ENCODE measurements around the gene EPB41.
"Not testable (repeated sequence)": the region's sequence is repeated elsewhere in the genome, so short reads cannot be mapped to it uniquely, and the experiment has no call there.

EPB41 gene

GRCh38 chr1:29114654-29115053, 200.3 kb downstream of the EPB41 start:
- no peak for ATAC-seq

DNA sequence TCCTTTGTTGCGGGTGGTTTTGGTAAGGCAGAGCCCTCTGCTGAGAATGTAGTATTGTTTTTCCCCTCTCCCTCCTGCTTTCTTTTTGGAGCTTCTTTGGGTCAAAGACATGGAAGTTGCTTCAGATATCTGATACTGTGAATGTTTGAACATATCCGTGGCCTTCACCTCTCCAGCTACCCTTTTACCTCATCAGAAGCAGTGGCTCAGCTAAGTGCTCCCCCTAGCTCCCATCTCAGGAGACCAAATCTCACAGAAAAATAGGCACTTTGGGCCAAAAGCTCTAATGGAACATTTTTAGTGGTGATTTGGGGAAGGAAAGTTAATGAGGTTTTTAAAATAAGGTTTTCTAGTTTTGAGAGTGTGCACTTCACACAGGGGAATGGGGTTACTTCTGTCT, 203.0 kb downstream of the EPB41 start:
- no peak for ATAC-seq

DNA sequence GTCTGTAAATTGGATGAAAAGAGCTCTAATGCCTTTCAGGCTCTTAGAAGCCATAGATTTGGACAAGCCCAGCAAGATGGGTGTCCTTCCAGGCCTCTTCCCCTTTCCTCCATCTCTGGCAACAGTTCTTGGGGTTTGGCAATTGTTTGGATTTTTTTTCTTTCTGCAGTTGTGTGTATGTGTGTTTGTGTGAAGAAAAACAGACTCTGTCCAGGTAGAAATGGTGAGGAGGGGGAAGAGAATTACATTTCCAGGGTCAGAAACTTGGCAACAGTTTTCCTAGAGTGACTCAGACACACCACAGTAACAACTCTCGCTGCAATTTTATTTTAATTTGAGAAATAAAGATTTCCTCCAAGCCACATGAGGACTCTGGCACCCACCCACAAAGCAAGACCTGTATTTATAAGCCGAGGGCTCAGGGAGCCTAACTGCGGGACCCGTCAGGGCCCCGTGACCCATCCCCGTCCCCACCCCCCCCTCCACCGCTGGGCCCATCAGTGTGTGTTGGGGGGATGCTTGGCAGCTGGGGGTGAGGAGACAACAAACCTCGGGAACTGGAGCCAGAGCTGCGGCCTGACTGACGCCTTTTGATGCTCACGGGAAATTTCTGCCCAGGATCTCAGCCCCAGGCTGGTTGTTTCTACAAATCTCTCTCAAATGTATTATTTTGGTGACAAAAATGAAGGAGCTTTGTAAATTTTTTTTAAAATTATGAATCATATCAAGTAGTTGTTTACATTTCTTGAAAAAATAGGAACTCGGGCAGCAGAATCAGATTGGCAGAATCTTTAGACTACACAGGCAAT, 205.0 kb downstream of the EPB41 start:
- no peak for ATAC-seq

- ATAC-seq: no peak
Measured at GRCh38 chr1:29120367-29120766, 206.0 kb downstream of the EPB41 start.

DNA sequence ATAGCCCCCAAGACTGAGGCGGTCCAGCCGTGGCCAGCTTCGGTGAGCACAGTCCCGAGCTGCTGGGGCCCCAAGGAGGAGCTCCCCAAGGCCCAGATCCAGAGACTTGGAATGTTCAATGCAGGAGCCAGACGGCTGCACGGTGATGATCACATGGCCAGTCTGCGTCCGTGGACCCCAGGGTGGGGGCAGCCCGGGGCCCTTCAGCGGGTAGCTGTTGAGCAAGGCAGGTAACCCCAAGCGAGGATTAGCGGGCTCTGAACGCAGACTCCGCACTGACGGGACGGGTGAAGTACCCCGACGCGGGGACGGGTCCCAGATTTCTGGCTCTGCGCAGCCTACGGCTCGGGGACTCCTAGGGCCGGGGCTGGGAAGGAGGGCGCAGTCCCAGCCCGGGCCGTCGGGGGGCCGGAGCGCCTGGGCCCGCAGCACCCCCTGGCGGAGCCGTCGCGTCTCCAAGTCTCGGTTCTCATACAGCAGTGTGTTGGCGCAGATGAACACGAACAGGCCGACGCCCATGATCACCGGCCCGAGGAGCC, 206.6 kb downstream of the EPB41 start:
- ATAC-seq: peak; percentile 77 to 84

GRCh38 chr1:29121516-29121935, 207.2 kb downstream of the EPB41 start:
- peak; percentile 5 to 8 for ATAC-seq

GRCh38 chr1:29121936-29122681, 207.7 kb downstream of the EPB41 start:
- ATAC-seq: no peak

- ATAC-seq: no peak
Measured at GRCh38 chr1:29122682-29123052, 208.3 kb downstream of the EPB41 start.

DNA sequence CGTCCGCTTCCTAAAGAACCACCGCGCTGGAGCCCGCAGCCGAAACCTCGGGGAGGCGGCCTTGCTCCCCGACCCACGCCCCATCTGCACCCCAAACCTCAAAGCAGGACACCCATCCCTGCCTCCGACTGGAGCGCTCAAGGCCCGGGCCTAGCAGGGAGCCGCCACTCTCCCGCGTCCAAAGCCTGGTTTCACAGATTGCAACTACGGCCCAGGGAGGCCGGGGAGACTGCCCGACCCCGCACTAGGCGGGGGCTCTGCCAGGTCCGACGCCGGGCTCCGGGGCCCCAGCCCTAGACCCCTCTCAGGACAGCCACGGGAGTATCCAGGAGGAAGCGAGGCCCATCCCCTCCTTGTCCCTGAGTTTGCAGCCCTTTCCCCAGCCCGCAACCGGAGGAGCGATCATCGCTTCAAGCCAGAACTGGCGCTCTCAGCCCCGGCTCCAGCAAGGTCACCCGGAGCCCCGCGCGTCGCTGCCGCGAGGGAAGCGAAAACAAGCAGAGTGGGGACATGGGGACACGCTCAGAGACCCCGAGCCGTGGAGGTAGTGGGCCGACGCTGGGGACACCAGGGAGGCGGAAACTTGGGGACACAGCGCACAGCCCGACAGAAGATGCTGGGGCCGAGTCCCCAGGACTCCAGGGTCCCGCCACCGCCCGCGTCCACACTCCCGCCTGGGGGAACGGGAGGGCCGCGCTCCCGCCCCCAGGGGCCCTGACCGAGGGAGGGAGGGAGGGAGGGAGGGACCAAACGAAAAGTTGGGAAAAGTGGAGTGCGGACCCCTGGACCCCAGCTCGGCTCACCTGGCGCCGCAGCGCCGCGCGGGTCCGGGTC, 208.9 kb downstream of the EPB41 start:
- no peak for ATAC-seq

GRCh38 chr1:29123887-29124365, 209.6 kb downstream of the EPB41 start, which contains the start of gene TMEM200B:
Gene TMEM200B, minus strand, starts transcription at chr1:29123903. Its CDS starts 2,075 bp downstream, at chr1:29121828.
- ATAC-seq: peak in 1 of 2 donors; percentile 8

DNA sequence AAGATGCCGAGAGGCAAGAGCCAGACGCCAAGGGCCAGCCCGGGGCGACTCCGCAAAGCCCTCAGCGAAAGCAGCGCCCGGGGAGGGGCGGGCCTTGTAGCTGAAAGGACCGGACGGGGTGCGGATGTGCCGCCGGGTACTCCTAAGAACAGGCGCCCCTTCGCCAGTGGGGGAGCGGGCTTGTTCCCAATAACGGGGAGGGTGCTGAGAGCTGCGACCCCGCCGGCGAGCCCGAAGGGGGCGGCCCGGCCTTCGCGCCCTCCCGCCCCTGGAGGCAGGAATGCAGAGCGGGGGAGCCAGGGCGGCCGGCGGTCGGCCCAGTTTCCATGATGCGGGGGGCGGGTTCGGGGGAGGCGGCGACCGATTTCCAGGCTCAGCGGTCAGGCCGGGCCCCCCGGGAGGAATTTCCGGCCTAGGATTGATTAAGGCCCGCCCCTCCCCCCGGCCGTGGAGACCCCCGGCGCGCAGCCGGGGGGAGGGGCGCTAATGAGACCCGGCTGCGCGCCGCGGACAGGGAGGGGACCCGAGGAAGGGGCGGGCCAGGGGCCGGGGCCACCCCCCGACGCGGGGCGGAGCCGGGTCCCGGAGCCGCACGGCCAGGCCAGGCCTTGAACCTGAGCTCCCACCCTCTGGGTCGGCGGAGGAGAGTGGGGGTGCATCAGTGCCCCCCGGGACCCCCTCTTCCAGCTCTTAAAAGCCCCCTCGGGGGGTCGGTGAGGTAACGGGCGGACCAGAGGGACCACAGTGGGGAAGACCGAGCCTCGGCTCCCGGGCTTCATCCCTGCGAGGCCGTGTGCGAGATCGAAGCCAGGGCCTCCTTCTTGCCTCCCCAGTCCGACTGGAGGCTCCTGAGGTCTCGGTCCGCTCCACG, 210.2 kb downstream of the EPB41 start:
- ATAC-seq: peak; percentile 46 to 49

- ATAC-seq: no peak
Measured at GRCh38 chr1:29125237-29125641, 210.9 kb downstream of the EPB41 start.

- ATAC-seq: no peak
Measured at GRCh38 chr1:29125788-29126187, 211.4 kb downstream of the EPB41 start.

- no peak for ATAC-seq
Measured at GRCh38 chr1:29126198-29126597, 211.8 kb downstream of the EPB41 start.

DNA sequence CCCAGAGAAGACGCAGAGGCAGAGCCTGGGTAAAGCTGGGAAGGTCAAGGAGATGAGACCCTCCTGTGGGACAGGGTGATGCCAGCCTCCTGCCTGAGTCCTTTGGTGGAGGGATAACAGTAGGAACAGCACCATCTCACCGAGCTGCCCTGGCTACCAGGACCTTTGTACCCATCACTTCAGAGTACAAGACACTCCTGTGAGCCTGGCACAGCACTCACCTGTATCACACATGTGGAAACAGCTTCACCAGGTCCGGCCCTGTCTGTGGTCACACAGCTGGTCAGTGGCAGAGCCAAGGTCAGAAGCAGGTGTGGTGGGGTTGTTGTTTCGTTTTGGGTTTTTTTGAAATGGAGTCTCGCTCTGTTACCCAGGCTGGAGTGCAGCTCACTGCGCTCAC, 214.4 kb downstream of the EPB41 start:
- ATAC-seq: no peak

DNA sequence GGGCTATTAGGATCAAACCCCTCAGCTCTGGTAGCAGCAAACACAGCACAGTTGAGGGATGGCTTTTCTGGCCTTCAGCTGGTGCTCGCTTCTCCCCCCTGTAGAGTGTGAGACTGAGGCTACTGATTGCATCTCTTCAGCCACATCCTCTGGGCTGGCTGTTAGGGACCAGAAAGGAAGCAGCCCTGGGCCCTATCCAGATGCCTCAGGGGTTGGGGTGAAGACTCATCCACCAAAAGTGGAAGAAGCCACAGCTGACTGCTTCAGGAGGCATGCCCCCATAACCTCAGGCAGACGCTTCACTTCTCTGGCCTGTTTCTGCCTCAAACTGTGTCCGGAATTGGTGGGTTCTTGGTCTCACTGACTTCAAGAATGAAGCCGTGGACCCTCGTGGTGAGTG, 215.5 kb downstream of the EPB41 start:
- no peak for ATAC-seq

DNA sequence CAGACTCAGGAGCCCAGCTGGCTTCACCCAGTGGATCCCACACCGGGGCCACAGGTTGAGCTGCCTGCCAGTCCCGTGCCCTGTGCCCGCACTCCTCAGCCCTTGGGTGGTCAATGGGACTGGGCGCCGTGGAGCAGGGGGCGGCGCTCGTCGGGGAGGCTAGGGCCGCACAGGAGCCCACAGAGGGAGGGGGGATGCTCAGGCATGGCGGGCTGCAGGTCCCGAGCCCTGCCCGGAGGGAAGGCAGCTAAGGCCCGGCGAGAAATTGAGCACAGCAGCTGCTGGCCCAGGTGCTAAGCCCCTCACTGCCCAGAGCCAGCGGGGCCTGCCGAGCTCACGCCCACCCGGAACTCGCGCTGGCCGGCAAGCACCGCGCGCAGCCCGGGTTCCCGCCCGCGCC, 216.7 kb downstream of the EPB41 start:
- ATAC-seq: not testable (repeated sequence)

GRCh38 chr1:29133861-29134694, 219.7 kb downstream of the EPB41 start:
- peak in 1 of 2 donors; percentile 33 for ATAC-seq

DNA sequence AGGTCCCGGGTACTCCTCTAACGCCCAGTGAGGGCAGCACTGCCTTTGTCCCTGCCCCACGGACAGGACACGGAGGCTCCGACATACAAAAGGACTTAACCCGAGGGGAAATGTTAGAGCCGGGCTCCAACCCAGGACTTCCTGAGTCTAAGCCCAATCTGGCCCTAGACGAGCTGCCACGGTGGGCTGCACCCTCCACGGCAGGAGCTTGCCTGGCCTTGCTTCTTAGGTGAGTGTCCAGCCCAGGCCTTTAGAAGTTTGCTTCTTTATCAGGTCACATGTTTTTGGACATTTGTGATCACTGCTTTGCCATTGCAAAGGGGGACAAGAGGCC, 220.3 kb downstream of the EPB41 start:
- ATAC-seq: no peak

DNA sequence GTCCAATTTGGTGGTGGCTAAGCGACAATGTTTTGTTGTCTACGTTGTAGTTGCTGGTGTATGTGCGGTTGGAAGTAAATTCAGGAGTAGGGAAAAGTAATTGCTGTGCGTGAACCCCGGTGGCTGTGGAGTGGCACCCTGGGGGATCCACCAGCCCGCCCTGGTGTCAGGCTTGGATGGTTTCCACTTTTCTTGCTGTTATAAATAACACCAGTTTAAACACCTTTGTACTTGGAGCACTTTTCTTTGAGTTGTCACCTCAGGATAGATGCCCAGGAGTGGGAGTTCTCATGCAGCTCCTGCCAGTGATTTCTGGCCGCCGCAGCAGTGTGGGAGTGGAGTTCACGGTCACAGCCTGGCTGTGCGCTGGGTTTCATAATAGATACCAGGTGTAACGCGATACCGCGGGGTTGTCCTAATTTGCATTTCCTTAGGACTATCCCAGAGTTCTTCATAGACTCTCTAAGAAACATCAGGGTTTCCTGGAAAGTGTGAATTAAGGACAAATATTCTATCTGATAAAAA, 222.1 kb downstream of the EPB41 start:
- no peak for ATAC-seq

DNA sequence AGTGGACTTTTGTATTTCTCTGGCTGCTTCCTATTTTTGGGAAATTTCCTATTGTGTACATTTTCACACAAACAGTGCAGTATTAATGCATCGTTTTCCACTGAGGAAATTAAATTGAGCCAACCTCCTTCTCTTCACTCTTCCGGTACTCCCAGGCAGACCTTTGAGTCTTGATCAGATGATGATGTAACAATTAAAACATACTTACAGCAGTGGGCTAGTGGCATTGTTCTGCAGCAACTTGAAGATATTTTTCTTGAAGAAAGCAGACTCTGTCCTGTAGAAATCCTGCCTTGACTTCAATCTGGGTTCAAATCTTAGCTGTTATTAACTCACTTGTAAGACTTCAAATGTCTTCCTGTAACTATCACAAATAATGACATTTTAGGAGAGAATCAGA, 228.3 kb downstream of the EPB41 start:
- ATAC-seq: no peak

All from activated CD4-positive, CD25-positive, alpha-beta regulatory T cell treated with anti-CD3 and anti-CD28 coated beads, Interleukin-2, amount 50 U/mL, for 24 hours (primary cell).